Lung (tissue), 12 donors: ENCODE data around the gene MAB21L3. TPM values are rescaled to one million over a fixed set of nuclear protein-coding genes. Genes with fewer than 3 reads are reported as not detected.

Experiments used
- ATAC-seq: fragments of 200-7000 bp; cut with Tn5 transposase; one replicate; pipeline ENCODE4 v1.9.1; 2020; ENCODE audit warnings: moderate number of reproducible peaks; ENCODE audit not compliant: insufficient read depth, low FRiP score
- DNase-seq, 3 donors: peaks; one replicate each; pipeline ENCODE4 v3.0.0-alpha.2; 2013 to 2017
- H3K27ac ChIP-seq, 2 donors: one replicate each; pipeline ENCODE4 v1.5.1; 2013; ENCODE audit warnings: mild to moderate bottlenecking in 2 of 2, moderate library complexity in 2 of 2, control low read depth in 1 of 2, inconsistent platforms in 1 of 2, low read depth in 1 of 2, low read length in 1 of 2
- H3K27me3 ChIP-seq, 3 donors: one replicate each; pipeline ENCODE4 v1.5.1; 2013; ENCODE audit warnings: low read length in 2 of 3; ENCODE audit not compliant: control insufficient read depth in 3 of 3, insufficient read depth in 3 of 3
- H3K36me3 ChIP-seq, 4 donors: one replicate each; pipeline ENCODE4 v1.5.1; 2013; ENCODE audit warnings: low read length in 4 of 4, mild to moderate bottlenecking in 1 of 4, moderate library complexity in 1 of 4; ENCODE audit not compliant: control insufficient read depth in 4 of 4, insufficient read depth in 4 of 4
- H3K4me1 ChIP-seq, 5 donors: one replicate each; pipeline ENCODE4 v1.5.1; 2013; ENCODE audit warnings: low read length in 5 of 5, mild to moderate bottlenecking in 2 of 5, moderate library complexity in 1 of 5; ENCODE audit not compliant: control insufficient read depth in 5 of 5, insufficient read depth in 5 of 5
- H3K4me3 ChIP-seq: one replicate; pipeline ENCODE4 v1.5.1; 2013; ENCODE audit warnings: mild to moderate bottlenecking, control low read depth, moderate library complexity
- H3K9ac ChIP-seq, 2 donors: one replicate each; pipeline ENCODE4 v1.5.1; 2013; ENCODE audit warnings: low read length in 2 of 2, control low read depth in 1 of 2; ENCODE audit not compliant: insufficient read depth in 1 of 2
- H3K9me3 ChIP-seq, 4 donors: one replicate each; pipeline ENCODE4 v1.5.1; 2013; ENCODE audit warnings: low read length in 3 of 4, mild to moderate bottlenecking in 1 of 4, moderate library complexity in 1 of 4; ENCODE audit not compliant: control insufficient read depth in 4 of 4, insufficient read depth in 3 of 4
- CTCF ChIP-seq: IDR thresholded peaks from 2 replicates; pipeline ENCODE4 v1.5.1; 2012; ENCODE audit warnings: mild to moderate bottlenecking; ENCODE audit errors: control extremely low read depth, extremely low read depth
- WGBS, 2 donors: extraction: QIAGEN DNeasy Blood & Tissue Kit; methylation state at CpG; one replicate each; pipeline ENCODE4 v1.1.7; 2013; 5-methylcytosine and 5-hydroxymethylcytosine counted together
- polyA plus RNA-seq, 2 donors: library from polyadenylated mRNA; stranded (reverse); fragments of 200-250 nt; gene quantifications; one replicate each; pipeline ENCODE4 v1.2.1, GENCODE V29; 2013
- total RNA-seq, 2 donors: library from RNA; depleted of rRNA in 1 of 2; stranded (reverse); fragments of >200 nt in 1 of 2; gene quantifications; one replicate each; pipeline ENCODE4 v1.2.1, GENCODE V29; 2014 to 2021
- donor health status: control.
- donor health status: control.
- donor health status: Bipolar disorder and iron deficiency.
- donor health status: healthy.
- donor health status: DM: yes; HTN: yes; CAD: no.

MAB21L3 gene
- total and polyA plus RNA-seq, 4 donors = 0.08 to 4.2 (median 0.44) TPM

GRCh38 chr1:116147114-116147510, 35.9 kb downstream of the MAB21L3 start:
- ATAC-seq (no peak), DNase-seq (no peak)
- TF ChIP-seq CTCF = no peak
- Histone ChIP-seq H3K36me3 (no peaks in the 10 kb centered on the region), H3K4me3 (no peak overlapping the region), H3K4me1 (peaks cover 0 to 5% (median 0%) of the 10 kb centered on the region in 5 donors), H3K27ac (no peak overlapping the region), H3K27me3 (no peaks in the 10 kb centered on the region), H3K9ac (no peak overlapping the region), H3K9me3 (peaks cover 0 to 3% (median 0%) of the 10 kb centered on the region in 4 donors)
- 88 to 94% methylated on average over 3 of the region's 3 CpGs for WGBS, 2 donors

- DNase-seq (no peak), ATAC-seq (no peak)
- peaks cover 0 to 5% (median 0%) of the 10 kb centered on the region in 5 donors for H3K4me1 ChIP-seq
- H3K27ac ChIP-seq = no peak overlapping the region
- no peaks in the 10 kb centered on the region for H3K27me3 ChIP-seq
- WGBS, 2 donors = 77 to 79% methylated on average over 4 of the region's 4 CpGs
- peaks cover 0 to 3% (median 0%) of the 10 kb centered on the region in 4 donors for H3K9me3 ChIP-seq
- H3K36me3 ChIP-seq = no peaks in the 10 kb centered on the region
- H3K9ac ChIP-seq = no peak overlapping the region
- TF ChIP-seq CTCF = no peak
- no peak overlapping the region for H3K4me3 ChIP-seq
These were observed 36.8 kb downstream of the MAB21L3 start for GRCh38 chr1:116147972-116148371.

GRCh38 chr1:116148967-116149366, 37.8 kb downstream of the MAB21L3 start:
- no peaks in the 10 kb centered on the region for H3K27me3 ChIP-seq
- TF ChIP-seq CTCF = no peak
- no peaks in the 10 kb centered on the region for H3K36me3 ChIP-seq
- ATAC-seq (no peak), DNase-seq (no peak)
- no peak overlapping the region for H3K4me3 ChIP-seq
- no peak overlapping the region for H3K27ac ChIP-seq
- H3K9me3 ChIP-seq = peaks cover 0 to 2% (median 0%) of the 10 kb centered on the region in 4 donors
- H3K9ac ChIP-seq = no peak overlapping the region
- WGBS, 2 donors = 91 to 95% methylated on average over 3 of the region's 3 CpGs
- peaks cover 0 to 5% (median 0%) of the 10 kb centered on the region in 5 donors for H3K4me1 ChIP-seq

DNA sequence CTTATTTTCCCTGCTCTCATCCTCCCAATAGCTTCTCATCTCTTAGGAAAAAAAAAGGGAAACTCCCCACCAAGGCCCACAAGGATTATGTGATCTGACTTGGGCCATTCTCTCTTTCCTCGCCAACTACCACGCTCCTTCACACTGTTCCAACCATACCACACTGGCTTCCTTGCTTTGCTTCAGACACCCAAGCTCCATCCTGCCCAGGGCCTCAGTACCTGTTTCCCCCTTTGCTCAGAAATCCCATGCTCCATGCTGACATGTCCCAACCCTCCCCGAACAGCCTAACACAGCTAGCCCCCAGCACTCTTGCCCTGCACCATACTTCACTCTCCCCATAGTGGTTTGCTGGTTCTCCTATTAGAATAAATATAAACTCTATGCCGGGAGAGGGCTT, 39.2 kb downstream of the MAB21L3 start:
- Histone ChIP-seq H3K4me1 (peaks cover 0 to 5% (median 0%) of the 10 kb centered on the region in 5 donors), H3K27me3 (no peaks in the 10 kb centered on the region), H3K27ac (no peak overlapping the region), H3K4me3 (no peak overlapping the region), H3K9ac (no peak overlapping the region), H3K36me3 (no peaks in the 10 kb centered on the region), H3K9me3 (no peaks in the 10 kb centered on the region)
- DNase-seq = no peak
- no peak for ATAC-seq
- 96 to 98% methylated on average over 4 of the region's 4 CpGs for WGBS, 2 donors
- TF ChIP-seq CTCF = no peak
